Adipose tissue (tissue), 3 donors: ENCODE measurements around the gene BCAS3. TPM values are rescaled to one million over a fixed set of nuclear protein-coding genes. Genes with fewer than 3 reads are reported as not detected.

Experiments
- H3K27ac ChIP-seq: one replicate; pipeline ENCODE4 v1.5.1; 2013; ENCODE audit warnings: low read depth, low read length
- WGBS, 3 donors: extraction: QIAGEN DNeasy Blood & Tissue Kit; methylation state at CpG; one replicate each; pipeline ENCODE4 v1.1.7; 2013; 5-methylcytosine and 5-hydroxymethylcytosine counted together
- polyA plus RNA-seq, 3 donors: library from polyadenylated mRNA; stranded (reverse); fragments of 200-250 nt; gene quantifications; one replicate each; pipeline ENCODE4 v1.2.3, GENCODE V29; 2013
- donor health status: healthy with polysubstance abuse.
- donor health status: Bipolar disorder and iron deficiency.
- donor health status: healthy.

The BCAS3 gene
- polyA plus RNA-seq, 3 donors, result 5.2 to 8.5 (median 5.4) TPM

DNA sequence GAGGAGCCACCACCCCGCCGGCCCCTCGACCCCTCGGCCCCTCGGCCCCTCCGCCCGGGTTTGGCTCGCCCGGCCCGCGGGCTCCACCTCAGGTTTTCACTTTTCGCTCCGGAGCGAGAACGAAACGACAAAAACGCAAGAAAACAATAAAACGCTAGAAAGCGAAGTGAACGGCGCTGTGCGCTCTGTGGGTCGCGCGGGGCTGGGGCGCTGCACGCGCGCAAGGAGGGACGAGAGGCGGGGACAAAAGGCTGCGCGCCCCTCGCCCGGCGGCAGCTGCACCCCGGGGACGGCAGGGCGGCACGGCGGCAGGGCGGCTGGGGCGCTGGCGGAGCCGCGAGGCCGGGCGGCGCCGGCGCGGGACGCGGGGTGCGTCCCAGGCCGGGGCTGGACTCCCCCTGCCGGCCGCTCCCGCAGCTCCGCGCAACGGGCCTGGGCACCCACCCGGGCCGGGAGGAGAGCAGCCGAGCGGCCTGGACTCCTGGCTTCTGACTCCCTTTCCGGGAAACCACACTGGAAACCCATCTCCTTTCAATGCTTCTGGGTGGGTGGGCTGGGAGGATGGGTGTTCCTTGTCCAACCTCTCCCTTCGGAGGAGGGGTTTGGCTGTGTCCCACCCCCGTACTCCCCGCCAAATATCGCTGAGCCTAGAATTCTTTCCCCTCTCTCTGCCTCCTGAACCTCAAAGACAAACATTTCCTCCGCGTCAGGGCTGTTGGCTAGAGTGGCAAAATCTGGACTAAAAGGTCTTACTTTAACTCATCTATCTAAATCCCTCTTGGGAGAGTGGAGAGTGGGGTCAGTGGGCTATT, 731.9 kb downstream of the BCAS3 start:
- WGBS, 3 donors, result 1% methylated on average over 49 to 73 of the region's 73 CpGs
- H3K27ac ChIP-seq, result no peak overlapping the region

DNA sequence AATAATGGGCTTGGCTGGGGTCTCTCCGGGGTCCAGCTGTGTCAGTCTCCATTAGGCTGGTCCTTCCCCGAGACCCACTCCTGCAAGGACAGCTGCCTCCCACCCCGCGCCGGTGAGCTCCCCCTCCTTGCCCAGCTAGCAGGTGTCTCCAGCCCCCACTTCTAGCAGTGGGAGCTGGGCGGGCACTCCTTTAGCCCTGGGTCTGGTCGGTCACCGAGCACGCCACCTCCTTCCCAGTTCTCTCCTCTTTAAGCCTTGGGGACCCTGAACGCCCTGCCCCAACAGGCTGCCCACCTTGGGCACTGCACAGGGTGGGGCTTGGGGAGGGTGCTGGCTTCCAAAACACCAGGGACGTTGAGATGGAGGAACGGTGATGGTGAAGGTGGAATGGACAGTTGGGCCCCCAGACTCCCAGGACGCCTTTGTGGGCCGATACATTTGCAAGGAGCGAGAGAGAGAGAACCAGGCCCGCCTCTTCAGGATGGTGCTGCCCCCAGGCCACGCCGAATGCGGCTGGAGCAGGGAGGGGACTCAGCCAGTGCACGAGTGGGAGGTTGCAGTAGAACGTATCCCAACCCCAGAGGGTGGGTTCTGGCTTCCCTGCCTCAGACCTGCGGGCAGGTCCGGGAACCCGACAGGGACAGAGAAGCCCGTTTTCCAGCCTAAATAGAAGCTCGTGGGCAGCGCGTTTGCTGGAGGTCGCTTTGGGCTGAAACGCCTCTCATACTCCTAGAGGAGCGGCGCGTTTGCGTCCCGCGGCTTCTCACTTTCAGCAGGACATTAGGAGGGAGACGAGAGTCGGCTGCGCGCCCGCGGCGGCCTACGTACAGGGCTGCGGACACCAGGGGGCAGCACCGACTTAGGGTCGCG, 732.7 kb downstream of the BCAS3 start:
- H3K27ac ChIP-seq, result no peak overlapping the region
- WGBS, 3 donors, result 11 to 19% (median 13%) methylated on average over 36 to 48 of the region's 48 CpGs

DNA sequence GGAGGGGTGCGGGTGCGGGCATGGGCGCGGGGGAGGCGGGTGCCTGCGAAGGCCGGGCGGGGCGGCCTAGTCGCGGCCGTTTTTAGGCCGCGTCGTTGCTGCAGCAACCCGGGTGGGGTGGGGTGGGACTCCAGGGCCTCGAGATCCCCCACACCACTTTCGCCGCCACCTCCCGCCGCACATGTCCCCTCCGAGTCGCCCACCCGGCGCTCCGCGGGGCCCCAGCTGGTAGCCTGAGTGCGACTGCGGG, 733.3 kb downstream of the BCAS3 start:
- 3 to 9% (median 4%) methylated on average over 16 to 29 of the region's 29 CpGs for WGBS, 3 donors
- no peak overlapping the region for H3K27ac ChIP-seq

DNA sequence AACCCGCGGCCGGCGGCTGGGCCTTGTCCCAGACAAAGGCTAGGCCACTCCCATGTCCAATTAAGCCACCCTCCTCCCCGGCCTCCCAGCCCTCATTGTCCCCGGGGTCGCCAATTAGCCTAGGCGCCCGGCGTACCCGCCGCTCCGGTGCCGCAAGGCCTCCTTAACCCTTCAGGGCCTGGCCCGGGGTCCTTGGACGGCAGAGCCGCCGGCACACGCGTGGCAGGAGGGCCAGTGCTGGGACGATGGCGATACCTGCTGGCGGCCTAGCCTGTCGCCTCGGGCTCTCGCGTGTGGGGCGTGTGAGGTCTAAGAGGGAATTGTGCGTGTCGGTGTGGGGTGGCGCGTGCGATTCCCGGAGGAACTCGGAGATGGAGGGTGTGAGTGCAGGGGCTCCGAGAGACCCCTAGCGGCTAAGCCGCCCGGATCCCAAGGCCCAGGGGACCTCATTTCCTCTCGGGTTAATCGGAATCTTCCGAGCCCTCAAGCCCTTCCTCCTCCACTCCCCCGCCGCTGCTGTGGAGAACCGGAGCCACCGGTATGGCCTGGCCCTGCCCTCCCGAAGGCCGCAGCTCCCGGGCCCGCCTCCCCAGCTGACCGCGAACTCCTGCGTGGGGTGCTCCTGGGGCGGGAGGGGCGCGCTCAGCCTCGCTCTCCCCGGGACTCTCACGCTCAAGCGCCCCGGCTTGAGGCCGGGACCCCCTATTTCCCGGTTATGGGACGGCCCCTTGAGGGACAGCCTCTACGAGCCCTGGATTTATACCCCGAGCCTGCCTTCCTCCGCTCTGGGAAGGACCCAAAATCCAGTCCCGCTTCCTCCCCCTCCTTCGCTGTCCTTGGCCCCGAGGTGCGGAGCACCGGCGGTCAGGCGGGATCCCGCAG, 733.9 kb downstream of the BCAS3 start:
- no peak overlapping the region for H3K27ac ChIP-seq
- 2 to 3% (median 2%) methylated on average over 75 of the region's 75 CpGs for WGBS, 3 donors

DNA sequence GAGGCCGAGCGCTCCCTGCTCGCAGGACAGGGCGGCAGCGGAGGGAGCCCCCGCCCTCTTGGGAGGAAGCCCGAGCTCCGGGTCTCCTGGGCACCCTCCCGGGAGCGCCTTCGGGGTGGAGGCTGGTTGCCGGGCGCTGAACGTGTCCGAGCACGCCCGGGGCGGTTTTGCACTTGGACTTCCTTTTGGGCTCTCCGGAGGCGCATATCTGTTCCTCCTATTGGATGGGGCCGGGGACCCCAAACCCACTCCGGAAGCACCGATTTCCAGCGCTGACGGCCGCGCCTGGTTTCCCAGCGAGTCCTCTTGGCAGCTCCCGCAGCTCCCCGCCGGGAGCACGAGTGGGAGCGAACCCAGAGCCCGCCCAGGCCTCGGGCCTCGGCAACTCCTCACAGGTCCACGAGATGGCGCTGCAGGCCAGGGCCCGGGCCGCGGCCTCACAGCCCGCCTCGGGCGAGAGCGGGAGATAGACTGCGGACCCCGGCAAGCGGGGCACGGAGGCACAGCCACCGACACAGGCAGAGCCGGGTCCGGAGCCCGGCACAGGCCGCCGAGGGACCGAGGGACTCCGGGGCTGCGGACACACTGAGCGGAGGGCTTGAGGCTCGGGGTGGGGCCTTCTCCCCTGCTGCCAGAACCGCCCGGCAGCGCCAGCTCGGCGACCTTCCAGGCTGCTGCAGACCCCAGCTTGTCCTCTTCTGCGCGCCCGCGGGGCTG, 734.6 kb downstream of the BCAS3 start:
- WGBS, 3 donors, result 0 to 1% (median 1%) methylated on average over 63 to 69 of the region's 69 CpGs
- no peak overlapping the region for H3K27ac ChIP-seq

DNA sequence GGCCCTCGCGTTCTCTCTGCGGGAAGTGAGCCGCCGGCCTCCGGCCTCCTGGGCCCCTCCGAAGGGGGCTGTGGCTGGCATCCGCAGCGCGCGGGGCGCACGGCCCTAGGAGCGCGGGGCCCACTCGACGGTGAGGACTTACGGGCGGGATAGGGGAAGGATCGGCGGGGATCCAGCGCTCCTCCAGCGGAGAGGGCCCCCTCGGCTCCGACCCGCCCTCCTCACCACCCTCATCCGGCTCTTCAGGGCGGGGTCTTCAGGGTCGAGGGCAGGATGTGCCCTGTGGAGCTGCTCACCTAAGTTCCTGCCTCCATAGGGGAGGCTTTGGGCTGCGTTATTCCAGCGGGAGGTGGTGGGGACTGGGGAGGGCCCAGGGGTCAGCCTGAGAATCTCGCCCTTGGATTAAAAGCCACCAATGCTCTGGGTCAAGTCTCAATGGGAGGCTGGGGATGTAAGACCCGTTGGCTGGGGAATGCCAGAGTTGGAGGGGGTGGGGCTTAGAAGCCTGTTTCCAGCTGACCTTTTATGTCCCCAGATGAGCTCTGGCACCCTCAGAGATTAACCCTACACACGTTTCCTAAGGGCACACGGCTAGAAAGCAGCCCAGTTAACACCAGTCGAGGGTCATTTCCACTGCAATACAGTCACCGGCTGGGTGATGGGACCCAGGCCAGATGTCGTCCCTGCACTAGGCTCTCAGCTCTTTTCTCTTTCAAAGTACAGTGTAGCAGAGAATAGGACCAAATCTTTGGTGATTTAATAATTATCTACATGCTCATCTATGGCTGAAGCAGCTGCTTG, 735.4 kb downstream of the BCAS3 start:
- WGBS, 3 donors, result 9 to 12% (median 11%) methylated on average over 35 to 38 of the region's 38 CpGs
- no peak overlapping the region for H3K27ac ChIP-seq

DNA sequence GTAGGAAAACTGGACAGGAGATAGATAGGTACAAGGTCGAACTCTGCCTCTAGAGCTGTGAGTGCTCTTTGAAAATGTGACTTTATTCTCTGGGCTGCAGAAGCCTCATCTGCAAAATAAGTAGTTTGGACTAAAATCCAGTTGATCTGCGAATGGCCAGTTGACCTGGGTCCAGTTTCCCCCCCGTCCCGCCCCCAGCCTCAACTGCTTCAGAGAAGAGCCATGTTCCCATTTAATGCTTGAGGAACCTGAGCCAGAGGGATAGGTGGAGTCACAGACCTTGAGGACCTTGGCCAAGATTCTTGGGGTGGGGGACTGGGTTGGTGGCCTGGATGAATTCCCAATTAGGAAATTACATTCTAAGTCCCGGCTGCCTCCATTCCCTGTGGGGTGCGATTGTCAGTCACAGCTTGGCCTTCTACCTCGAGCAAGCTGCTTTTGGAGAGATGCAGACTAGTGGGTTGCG, 736.0 kb downstream of the BCAS3 start:
- H3K27ac ChIP-seq, result no peak overlapping the region
- WGBS, 3 donors, result 82 to 89% (median 82%) methylated on average over 8 of the region's 8 CpGs

DNA sequence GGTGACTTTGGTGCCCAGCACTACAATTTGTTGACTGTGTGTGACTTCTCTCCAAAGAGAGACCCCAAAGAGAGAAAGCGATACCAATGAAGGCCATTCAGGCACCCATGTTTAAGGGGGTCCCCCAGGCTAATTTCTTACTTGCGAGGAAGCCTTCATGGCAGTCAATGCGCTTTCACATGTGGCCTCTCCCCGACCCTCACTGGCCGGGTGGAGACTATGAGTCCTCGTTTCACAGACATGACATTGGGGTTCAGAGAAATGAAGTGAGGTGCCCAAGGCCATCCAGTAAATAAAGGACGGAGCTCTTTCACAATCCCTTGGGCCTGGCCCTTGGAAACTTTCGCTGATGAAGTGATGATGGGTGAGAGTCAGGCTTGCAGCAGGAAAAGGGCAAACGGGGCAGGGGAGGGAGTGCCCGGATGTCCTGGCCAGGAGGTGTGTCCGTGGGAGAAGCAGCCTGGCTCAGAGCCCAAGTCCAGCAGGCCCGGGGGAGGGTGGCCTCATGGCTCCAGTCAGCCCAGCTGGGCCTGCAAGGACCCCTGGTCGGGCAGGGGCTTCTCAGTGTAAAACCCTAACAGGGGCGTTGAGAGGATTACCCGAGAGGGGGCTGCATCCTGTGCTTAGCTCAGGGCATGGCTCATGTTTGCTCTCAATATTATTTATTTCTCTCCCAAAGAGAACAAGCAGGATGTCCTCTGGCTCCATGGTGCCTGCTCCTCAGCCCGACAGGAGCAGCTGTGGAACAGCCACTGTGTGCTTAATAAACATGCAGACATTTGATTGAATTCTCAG, 736.7 kb downstream of the BCAS3 start:
- 58 to 70% (median 61%) methylated on average over 15 to 16 of the region's 16 CpGs for WGBS, 3 donors
- no peak overlapping the region for H3K27ac ChIP-seq

DNA sequence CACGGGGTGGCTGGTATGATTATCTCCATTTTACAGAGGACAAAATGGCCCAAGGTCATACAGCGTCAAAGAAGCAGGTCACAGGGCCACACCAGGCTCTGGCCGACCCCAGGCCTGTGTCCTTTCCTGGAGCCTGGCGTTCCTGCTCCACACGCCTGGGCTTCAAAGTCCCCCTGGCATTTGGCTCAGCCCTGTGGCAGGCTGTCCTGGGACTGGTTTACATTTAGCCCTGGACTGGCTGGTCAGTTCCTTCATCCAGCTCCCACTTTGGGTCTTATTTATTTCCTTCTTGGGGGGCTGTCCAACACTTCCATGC, 737.2 kb downstream of the BCAS3 start:
- no peak overlapping the region for H3K27ac ChIP-seq
- WGBS, 3 donors, result 72 to 89% (median 87%) methylated on average over 5 of the region's 5 CpGs

DNA sequence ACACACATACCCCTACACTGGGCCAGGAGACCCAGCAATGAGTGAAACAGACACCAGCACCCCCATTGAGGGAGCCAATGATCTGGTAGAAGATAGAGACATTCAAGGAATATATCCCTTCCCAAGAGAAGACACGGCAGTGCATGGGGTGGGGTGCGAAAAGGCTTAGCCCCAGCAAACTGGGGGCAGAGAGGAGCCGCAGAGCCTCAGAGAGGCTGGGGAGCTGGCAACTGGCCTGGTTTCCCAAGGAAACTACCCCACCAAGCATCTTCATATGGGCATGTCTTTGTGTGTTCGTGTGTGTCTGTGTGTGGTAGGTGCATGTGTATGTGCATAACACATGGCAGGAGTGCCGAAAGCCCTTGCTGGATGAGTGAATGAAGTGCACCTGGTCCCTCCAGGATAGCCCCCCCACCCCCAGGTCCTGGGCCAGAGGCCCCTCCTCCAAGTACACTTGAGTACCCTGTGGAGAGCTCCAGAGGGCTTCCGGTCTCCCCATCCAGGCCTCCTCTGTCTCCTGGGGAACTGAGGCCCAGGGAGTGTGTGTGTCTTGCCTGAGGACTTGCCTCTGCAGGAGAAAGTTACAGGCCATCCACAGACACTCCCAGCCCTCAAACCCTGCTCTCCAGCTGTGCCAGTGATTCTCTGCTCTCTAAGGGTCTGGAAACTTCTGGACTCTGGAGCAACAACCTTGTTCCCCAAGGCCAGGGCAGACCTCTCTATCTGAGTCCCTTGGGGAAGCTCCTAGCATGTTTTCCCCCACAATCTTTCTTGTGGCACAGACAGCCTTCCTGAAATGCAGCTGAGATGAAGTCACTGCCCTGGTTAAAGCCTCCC, 737.9 kb downstream of the BCAS3 start:
- no peak overlapping the region for H3K27ac ChIP-seq
- WGBS, 3 donors, result 95 to 97% (median 97%) methylated on average over 6 of the region's 6 CpGs

DNA sequence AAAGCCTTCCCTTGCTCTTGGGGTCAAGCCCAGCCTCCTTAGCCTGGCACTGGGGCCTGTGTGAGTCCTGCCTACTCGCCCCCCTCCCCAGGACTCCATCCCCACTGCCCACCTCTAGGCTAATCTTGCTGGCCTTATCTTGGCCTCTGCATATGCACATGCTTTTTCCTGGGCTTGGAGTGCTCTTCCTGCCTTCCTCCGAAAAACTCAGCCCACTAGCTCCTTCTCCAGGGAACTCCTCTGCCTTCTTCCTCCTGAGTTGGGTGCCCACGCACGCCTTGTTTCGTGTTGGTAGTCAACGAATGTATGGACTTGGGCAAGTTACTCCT, 738.5 kb downstream of the BCAS3 start:
- H3K27ac ChIP-seq, result no peak overlapping the region

DNA sequence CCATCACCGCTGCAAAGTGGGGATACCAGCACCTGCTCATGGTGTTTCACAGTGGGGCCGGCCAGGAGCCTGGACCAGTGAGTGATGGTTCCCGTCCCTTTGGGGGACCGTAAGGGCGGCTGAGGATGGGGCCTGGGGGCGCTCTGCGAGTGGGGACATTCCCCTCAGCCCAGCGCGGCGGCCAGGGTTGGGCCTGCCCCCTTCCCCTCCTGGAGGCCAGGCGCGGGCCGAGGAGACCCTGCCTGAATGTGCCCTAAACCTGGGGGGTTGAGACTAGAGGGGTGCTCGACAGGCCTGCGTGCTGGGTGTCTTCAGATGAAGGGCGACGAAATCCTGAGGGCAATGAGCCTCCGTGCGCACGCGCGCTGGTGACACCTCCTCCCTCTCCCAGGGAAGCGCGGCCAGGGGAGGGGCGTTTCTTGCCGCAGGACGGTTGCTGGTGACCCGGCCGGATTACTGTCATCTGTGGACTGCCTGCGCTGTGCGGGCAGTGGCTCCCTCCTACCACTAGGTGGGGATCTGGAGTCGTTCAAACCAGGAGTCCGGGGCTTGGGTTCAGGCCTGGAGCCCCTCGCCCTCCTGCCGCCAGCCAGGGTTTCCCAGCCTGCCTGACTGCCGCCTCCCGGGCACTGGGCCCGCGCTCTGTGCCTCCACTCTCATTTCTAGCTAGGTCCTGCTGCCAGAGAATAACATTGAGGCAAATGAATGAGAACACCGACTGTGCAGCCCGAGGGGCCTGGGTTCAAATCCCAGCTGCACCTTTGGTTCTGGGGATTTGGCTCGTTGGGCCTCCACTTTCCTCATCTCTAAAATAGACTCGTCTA, 739.1 kb downstream of the BCAS3 start:
- H3K27ac ChIP-seq, result no peak overlapping the region
- WGBS, 3 donors, result 19 to 22% (median 20%) methylated on average over 38 to 43 of the region's 43 CpGs

More for the DNA sequence above, 738.5 kb downstream of the BCAS3 start:
- WGBS, 3 donors, result 82 to 90% (median 84%) methylated on average over 6 of the region's 6 CpGs

DNA sequence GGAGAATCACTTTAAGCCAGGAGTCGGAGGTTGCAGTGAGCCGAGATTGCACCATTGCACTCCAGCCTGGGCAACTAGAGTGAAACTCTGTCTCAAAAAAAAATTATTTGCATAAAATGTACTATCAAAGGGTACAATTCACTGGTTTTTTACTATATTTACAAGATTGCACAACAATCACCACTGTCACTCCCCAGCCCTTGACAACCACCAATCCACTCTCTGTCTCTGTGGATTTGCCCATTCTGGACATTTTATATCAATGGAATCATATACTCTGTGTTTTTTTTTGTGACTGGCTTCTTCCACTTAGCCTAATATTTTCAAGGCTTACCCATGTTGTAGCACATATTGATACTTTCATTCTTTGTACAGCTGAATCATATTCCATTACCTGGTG, 740.8 kb downstream of the BCAS3 start:
- WGBS, 3 donors, result 81 to 92% (median 82%) methylated on average over 2 of the region's 2 CpGs
- no peak overlapping the region for H3K27ac ChIP-seq

DNA sequence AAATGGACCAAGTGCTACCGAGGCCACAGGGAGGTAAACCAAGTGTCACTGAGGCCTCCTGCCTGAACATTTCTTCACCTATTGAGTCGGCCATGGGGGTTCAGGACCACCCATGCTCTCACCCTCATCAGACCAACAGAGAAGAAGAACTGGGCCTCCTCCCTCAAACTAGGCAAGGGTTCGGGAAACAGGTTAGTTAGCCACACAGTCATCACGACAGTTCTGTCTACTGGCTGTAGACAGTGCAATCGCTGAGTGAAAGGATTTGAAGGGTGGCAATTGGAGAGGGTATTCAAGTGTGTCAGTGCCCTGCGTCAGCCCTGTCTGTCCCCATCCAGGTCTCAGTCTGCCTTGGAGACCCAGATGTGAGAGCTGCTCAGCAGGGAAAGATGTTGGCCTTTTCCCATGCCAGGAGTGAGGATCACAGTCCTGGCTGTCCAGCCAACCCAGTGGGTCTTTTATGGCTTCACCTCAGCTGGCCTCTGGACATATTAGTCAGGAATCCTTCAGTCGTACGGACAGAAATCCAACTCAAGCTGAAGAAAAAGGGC, 741.9 kb downstream of the BCAS3 start:
- 80 to 86% (median 83%) methylated on average over 8 of the region's 8 CpGs for WGBS, 3 donors
- H3K27ac ChIP-seq, result no peak overlapping the region

DNA sequence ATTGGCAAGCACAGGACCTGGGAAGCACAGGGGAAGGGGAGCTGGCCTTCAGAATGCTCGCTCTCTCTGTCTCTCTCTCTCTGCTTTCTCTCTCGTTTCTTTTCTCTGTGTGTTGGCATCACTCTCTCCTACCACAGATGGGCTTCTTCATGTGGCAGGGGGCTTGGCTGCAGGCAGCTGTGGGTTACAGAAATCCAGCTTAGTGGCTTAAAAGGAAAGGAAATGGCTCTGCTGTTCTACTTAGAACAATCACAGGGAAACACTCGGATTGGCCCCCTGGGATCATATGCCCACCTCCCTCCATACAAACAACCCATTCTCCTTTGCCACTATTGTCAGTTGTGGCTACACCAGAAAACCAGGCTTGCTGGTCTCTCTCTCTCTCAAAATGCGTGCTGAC, 742.4 kb downstream of the BCAS3 start:
- no peak overlapping the region for H3K27ac ChIP-seq
- 58 to 69% (median 61%) methylated on average over 4 of the region's 4 CpGs for WGBS, 3 donors
